H1 (cell line): ENCODE results near the gene LRRC4C. TPM values are rescaled to one million over a fixed set of nuclear protein-coding genes. Genes with fewer than 3 reads are reported as not detected.

Experiments used
- CHD7 ChIP-seq: fragments of 300-600 bp; sonication (generic); IDR thresholded peaks from 2 replicates; pipeline ENCODE4 v1.7.1; 2012; ENCODE audit warnings: low read length, moderate library complexity, mild to moderate bottlenecking, inconsistent platforms; ENCODE audit not compliant: insufficient replicate concordance
- polyA plus RNA-seq, 7 experiments: library from polyadenylated mRNA; depleted of rRNA in 3 of 7; stranded (reverse) in 5 of 7; unstranded in 2 of 7; fragments of >200 nt in 5 of 7; fragments of 200-250 nt in 2 of 7; gene quantifications; 1 replicate in 5 of 7; 2 replicates in 1 of 7; 4 replicates in 1 of 7; pipeline versions ENCODE4 v1.2.1 to v1.2.3, GENCODE V29; 2011 to 2013; ENCODE audit warnings: missing spikeins in 2 of 7, mixed read lengths in 2 of 7
- total RNA-seq: library from RNA; stranded (reverse); fragmentation: NEBNext Ultra II Directional; extraction: Animal tissue kit (Norgen Biotek cat#: 25700); gene quantifications from 2 replicates; pipeline ENCODE4 v1.2.1, GENCODE V29; 2021

The LRRC4C gene
- total and polyA plus RNA-seq, 2 of the 8 experiments (the other 6 are each of a cell fraction or from before 2014, with no cell fraction given), result 0.23 to 2.2 TPM

- no peak for TF ChIP-seq CHD7
- TF ChIP-seq, all 59 proteins: peak for 0
These were observed 419.0 kb downstream of the LRRC4C start (continued) for GRCh38 chr11:41040474-41040873.
